ENCODE results near the gene MTA3. TPM values are rescaled to one million over a fixed set of nuclear protein-coding genes. Genes with fewer than 3 reads are reported as not detected.
"Not testable (repeated sequence)": the region's sequence is repeated elsewhere in the genome, so short reads cannot be mapped to it uniquely, and the experiment has no call there.

Gene MTA3
- total RNA-seq, 1 donor from 2014 or later: 105 TPM

DNA sequence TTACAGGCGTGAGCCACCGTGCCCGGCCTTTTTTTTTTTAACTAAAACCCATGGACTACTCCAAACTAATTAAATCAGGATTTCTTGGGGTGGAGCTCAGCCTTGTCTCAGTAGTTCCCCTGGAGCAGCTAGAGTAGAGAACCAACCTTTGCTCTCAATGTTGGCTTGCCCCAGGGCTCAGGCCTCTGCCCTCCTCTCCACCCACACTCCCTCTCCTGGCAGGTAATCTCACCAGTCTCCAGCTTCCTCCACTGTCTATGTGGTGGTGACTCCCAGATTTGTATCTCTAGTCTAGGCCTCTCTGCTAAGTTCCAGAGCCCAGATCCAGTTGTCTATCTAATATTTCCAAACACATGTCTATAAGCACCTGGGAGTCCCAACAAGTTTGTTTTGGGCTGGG, 9.6 kb upstream of the MTA3 start:
- TF ChIP-seq, protein P1, sequence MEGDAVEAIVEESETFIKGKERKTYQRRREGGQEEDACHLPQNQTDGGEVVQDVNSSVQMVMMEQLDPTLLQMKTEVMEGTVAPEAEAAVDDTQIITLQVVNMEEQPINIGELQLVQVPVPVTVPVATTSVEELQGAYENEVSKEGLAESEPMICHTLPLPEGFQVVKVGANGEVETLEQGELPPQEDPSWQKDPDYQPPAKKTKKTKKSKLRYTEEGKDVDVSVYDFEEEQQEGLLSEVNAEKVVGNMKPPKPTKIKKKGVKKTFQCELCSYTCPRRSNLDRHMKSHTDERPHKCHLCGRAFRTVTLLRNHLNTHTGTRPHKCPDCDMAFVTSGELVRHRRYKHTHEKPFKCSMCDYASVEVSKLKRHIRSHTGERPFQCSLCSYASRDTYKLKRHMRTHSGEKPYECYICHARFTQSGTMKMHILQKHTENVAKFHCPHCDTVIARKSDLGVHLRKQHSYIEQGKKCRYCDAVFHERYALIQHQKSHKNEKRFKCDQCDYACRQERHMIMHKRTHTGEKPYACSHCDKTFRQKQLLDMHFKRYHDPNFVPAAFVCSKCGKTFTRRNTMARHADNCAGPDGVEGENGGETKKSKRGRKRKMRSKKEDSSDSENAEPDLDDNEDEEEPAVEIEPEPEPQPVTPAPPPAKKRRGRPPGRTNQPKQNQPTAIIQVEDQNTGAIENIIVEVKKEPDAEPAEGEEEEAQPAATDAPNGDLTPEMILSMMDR (IDR thresholded peaks at IDR 0.05; ENCODE audit: unreplicated experiment): no peak
- Mint-ChIP-seq H3K4me1 (ENCODE audit: unreplicated experiment) (no peaks in the 10 kb centered on the region), H3K27me3 (ENCODE audit: unreplicated experiment) (peaks cover 6% of the 10 kb centered on the region), H3K27ac (ENCODE audit: unreplicated experiment) (no peak overlapping the region), H3K4me3 (ENCODE audit: unreplicated experiment) (no peak overlapping the region), H3K36me3 (ENCODE audit: low read depth, unreplicated experiment) (peaks cover 7% of the 10 kb centered on the region), H3K9me3 (ENCODE audit: unreplicated experiment) (no peaks in the 10 kb centered on the region)
- no peak for DNase-seq (ENCODE audit: low spot score)

DNA sequence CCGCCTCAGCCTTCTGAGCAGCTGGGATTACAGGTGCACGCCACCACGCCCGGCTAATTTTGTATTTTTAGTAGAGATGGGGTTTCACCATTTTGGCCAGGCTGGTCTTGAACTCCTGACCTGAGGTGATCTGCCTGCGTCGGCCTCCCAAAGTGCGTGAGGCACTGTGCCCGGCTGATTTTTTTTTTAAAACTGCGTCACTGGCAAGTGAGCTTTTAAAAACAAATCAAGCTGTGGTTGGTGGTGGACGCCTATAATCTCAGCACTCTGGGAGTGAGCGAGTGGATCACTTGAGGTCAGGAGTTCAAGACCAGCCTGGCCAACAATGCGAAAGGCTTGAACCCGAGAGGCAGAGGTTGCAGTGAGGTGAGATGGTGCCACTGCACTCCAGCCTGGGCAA, 8.3 kb upstream of the MTA3 start:
- H3K36me3 Mint-ChIP-seq (ENCODE audit: low read depth, unreplicated experiment); H3K4me3 Mint-ChIP-seq (ENCODE audit: unreplicated experiment); H3K9me3 Mint-ChIP-seq (ENCODE audit: unreplicated experiment); H3K27ac Mint-ChIP-seq (ENCODE audit: unreplicated experiment); H3K27me3 Mint-ChIP-seq (ENCODE audit: unreplicated experiment); DNase-seq (ENCODE audit: low spot score); H3K4me1 Mint-ChIP-seq (ENCODE audit: unreplicated experiment): not testable (repeated sequence)

DNA sequence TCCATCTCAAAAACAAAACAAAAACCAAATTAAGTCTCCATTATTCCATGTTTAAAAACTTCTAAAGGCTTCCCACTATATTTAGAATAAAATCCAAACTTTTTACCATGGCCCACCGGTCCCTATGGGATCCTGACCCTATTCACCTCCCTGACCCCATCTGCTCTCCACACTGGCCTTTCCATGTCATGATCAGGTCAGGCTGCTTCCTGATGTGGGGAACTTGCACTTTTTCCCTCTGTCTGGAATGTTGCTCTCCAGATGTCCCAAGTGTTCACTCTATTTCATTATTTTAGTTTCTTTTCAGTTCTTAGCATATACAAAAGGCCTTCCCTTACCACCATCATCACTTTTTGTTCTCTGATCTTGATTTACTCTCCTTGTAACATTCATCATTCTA, 7.5 kb upstream of the MTA3 start:
- no peak overlapping the region for H3K27ac Mint-ChIP-seq (ENCODE audit: unreplicated experiment)
- TF ChIP-seq, protein P1 (IDR thresholded peaks at IDR 0.05; ENCODE audit: unreplicated experiment): no peak
- no peaks in the 10 kb centered on the region for H3K4me1 Mint-ChIP-seq (ENCODE audit: unreplicated experiment)
- no peaks in the 10 kb centered on the region for H3K9me3 Mint-ChIP-seq (ENCODE audit: unreplicated experiment)
- peaks cover 5% of the 10 kb centered on the region for H3K27me3 Mint-ChIP-seq (ENCODE audit: unreplicated experiment)
- H3K4me3 Mint-ChIP-seq (ENCODE audit: unreplicated experiment): no peak overlapping the region
- peaks cover 7% of the 10 kb centered on the region for H3K36me3 Mint-ChIP-seq (ENCODE audit: low read depth, unreplicated experiment)
- no peak for DNase-seq (ENCODE audit: low spot score)

DNA sequence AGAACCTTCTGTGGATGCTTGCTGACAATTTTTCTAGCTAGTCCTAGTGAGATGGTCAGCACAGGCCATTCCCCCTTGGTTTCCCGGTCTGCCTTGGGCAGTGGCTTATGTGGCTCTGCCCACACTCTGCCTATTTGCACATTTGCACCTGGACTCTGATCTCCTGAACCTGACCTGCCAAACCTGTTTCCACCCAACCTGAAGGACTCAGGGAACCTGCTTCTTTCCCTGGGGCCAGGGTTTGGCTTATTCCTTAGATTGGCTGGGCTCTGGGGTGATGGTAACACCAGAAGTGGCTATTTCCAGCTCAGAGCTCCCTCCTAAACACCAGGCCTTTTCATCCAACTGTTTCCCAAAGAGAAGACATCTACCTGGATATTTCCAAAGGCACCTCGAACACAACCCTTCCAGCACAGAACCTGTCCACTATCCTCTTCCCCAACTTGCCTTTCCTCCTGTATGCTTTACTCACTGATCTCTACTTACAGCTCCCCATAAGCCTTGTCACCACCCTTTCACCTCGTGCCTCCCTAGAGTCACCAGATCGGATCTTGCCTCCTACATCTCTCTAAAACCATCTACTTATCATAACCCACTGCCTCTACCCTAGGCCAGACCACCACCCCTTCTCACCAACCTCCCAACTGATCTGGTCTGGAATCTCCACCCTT, 5.8 kb upstream of the MTA3 start:
- TF ChIP-seq, protein P1 (IDR thresholded peaks at IDR 0.05; ENCODE audit: unreplicated experiment): no peak
- no peaks in the 10 kb centered on the region for H3K9me3 Mint-ChIP-seq (ENCODE audit: unreplicated experiment)
- DNase-seq (ENCODE audit: low spot score): no peak
- peaks cover 3% of the 10 kb centered on the region for H3K4me1 Mint-ChIP-seq (ENCODE audit: unreplicated experiment)
- peaks cover 7% of the 10 kb centered on the region for H3K36me3 Mint-ChIP-seq (ENCODE audit: low read depth, unreplicated experiment)
- peaks cover 3% of the 10 kb centered on the region for H3K27me3 Mint-ChIP-seq (ENCODE audit: unreplicated experiment)
- no peak overlapping the region for H3K27ac Mint-ChIP-seq (ENCODE audit: unreplicated experiment)
- no peak overlapping the region for H3K4me3 Mint-ChIP-seq (ENCODE audit: unreplicated experiment)

DNA sequence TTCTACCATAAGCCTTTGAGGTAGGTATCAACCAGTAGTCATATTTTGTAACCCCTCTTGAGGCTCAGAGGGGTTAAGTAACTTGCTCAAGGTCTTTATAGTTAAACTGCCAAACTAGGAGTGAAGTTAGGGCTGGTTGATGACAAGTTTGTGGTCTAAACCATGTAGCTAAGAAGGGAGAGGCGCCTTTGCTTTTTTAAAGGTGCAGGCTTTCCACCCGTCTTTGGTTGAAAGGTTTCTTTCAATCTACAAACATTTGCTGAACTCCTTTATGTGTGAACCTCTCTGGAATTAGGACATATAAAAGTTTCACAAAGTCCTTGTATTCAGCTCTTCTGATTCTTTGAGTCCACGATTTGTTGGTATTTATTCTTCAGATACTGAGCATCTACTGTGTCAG, 2.4 kb upstream of the MTA3 start:
- DNase-seq (ENCODE audit: low spot score): no peak
- TF ChIP-seq, protein P1 (IDR thresholded peaks at IDR 0.05; ENCODE audit: unreplicated experiment): no peak
- no peaks in the 10 kb centered on the region for H3K9me3 Mint-ChIP-seq (ENCODE audit: unreplicated experiment)
- H3K27me3 Mint-ChIP-seq (ENCODE audit: unreplicated experiment): peaks cover 1% of the 10 kb centered on the region
- H3K36me3 Mint-ChIP-seq (ENCODE audit: low read depth, unreplicated experiment): peaks cover 12% of the 10 kb centered on the region
- H3K27ac Mint-ChIP-seq (ENCODE audit: unreplicated experiment): no peak overlapping the region
- H3K4me1 Mint-ChIP-seq (ENCODE audit: unreplicated experiment): peaks cover 12% of the 10 kb centered on the region
- H3K4me3 Mint-ChIP-seq (ENCODE audit: unreplicated experiment): no peak overlapping the region
